A549 (cell line): ENCODE results near the gene EFTUD2. TPM values are rescaled to one million over a fixed set of nuclear protein-coding genes. Genes with fewer than 3 reads are reported as not detected.

Experiments used
- ATAC-seq, 2 experiments: fragments of 200-7000 bp in 1 of 2; fragments of >200 bp in 1 of 2; cut with Nextera tagmentation in 1 of 2; cut with Tn5 transposase in 1 of 2; 3 replicates each; pipeline versions ENCODE4 v1.8.0 to v1.9.1; 2018 to 2020; ENCODE audit warnings: mild to moderate bottlenecking in 1 of 2, moderate library complexity in 1 of 2
- CTCF ChIA-PET: fragments of 300-600 bp; sonication (Branson Sonifier 250); formaldehyde crosslinking; extraction: SDS; loops from one replicate; lab custom pipeline; 2021; ENCODE audit warnings: antibody characterized with exemption, inconsistent platforms; lab: Yijun Ruan, JAX
- POLR2A ChIA-PET: fragments of 350-600 bp; formaldehyde crosslinking; extraction: SDS; loops from one replicate; lab custom pipeline; 2021; ENCODE audit warnings: antibody characterized with exemption, inconsistent platforms; lab: Yijun Ruan, JAX
- DNase-seq, 2 experiments: peaks; one replicate each; pipeline versions ENCODE4 v3.0.0 to v3.0.0-alpha.2; 2011 to 2016; ENCODE audit warnings: low read depth in 1 of 2, low spot score in 1 of 2
- FAIRE-seq: peaks from 2 replicates; lab custom pipeline; 2011; peaks lifted over from hg19 to GRCh38; lab: Jason Lieb, UNC
- H3K27ac ChIP-seq, 2 experiments: fragments of >200 bp; sonication (Bioruptor Twin); formaldehyde crosslinking; 3 replicates each; pipeline ENCODE4 v1.5.1; 2016 to 2017
- H3K4me1 ChIP-seq: fragments of >200 bp; sonication (Bioruptor Twin); formaldehyde crosslinking; 3 replicates; pipeline ENCODE4 v1.6.1; 2016
- H3K4me2 ChIP-seq: fragments of >200 bp; sonication (Bioruptor Twin); formaldehyde crosslinking; 3 replicates; pipeline ENCODE4 v1.6.1; 2016
- H3K4me3 ChIP-seq: fragments of >200 bp; sonication (Bioruptor Twin); formaldehyde crosslinking; 3 replicates; pipeline ENCODE4 v1.5.1; 2016
- H3K9me3 ChIP-seq: fragments of >200 bp; sonication (Bioruptor Twin); formaldehyde crosslinking; 3 replicates; pipeline ENCODE4 v1.6.1; 2016
- ATOH8 ChIP-seq: fragments of 250-450 bp; sonication (Bioruptor Pico); IDR thresholded peaks from 2 replicates; pipeline ENCODE4 v1.5.0; 2020; ENCODE audit warnings: low read depth, mild to moderate bottlenecking, moderate library complexity
- BCL3 ChIP-seq: fragments of >200 bp; sonication (Bioruptor Twin); formaldehyde crosslinking; IDR thresholded peaks from 3 replicates; pipeline ENCODE4 v1.6.1; 2016
- CBX2 ChIP-seq: fragments of 200-600 bp; sonication (generic); IDR thresholded peaks from 2 replicates; pipeline ENCODE4 v1.6.1; 2016; ENCODE audit warnings: low read depth, mild to moderate bottlenecking, borderline replicate concordance
- CBX8 ChIP-seq: fragments of 200-600 bp; sonication (generic); IDR thresholded peaks from 2 replicates; pipeline ENCODE4 v1.6.1; 2016
- CEBPB ChIP-seq, 2 experiments: fragments of >200 bp in 1 of 2; sonication (Bioruptor Twin) in 1 of 2; formaldehyde crosslinking in 1 of 2; IDR thresholded peaks; 2 replicates each; pipeline ENCODE4 v1.6.1; 2012 to 2016
- CHD2 ChIP-seq: fragments of 150-350 bp; IDR thresholded peaks from 2 replicates; pipeline ENCODE4 v1.6.1; 2014; ENCODE audit warnings: low read length; ENCODE audit not compliant: partially characterized antibody
- CHD4 ChIP-seq: fragments of 200-600 bp; sonication (generic); IDR thresholded peaks from 2 replicates; pipeline ENCODE4 v1.6.1; 2016; ENCODE audit warnings: antibody characterized with exemption, mild to moderate bottlenecking, borderline replicate concordance
- EHF ChIP-seq: fragments of 250-450 bp; sonication (Bioruptor Pico); IDR thresholded peaks from 2 replicates; pipeline ENCODE4 v1.5.0; 2020; ENCODE audit warnings: mild to moderate bottlenecking
- EHMT2 ChIP-seq: fragments of 200-600 bp; sonication (generic); IDR thresholded peaks from 2 replicates; pipeline ENCODE4 v1.6.1; 2016; ENCODE audit warnings: antibody characterized with exemption, low read depth, mild to moderate bottlenecking, moderate library complexity
- ELK1 ChIP-seq: fragments of 150-350 bp; IDR thresholded peaks from 2 replicates; pipeline ENCODE4 v1.6.1; 2014; ENCODE audit warnings: low read depth, mild to moderate bottlenecking, low read length
- ESRRA ChIP-seq: fragments of 150-350 bp; IDR thresholded peaks from 2 replicates; pipeline ENCODE4 v1.6.1; 2014; ENCODE audit warnings: mild to moderate bottlenecking, low read length, borderline replicate concordance
- FOSL2 ChIP-seq, 2 experiments: fragments of 450-650 bp in 1 of 2; fragments of >200 bp in 1 of 2; sonication (Bioruptor Twin) in 1 of 2; formaldehyde crosslinking; IDR thresholded peaks; 2 replicates each; pipeline versions ENCODE4 v1.5.0 to v1.6.1; 2016 to 2020; ENCODE audit warnings: mild to moderate bottlenecking in 1 of 2, moderate library complexity in 1 of 2
- FOXS1 ChIP-seq: fragments of 250-450 bp; sonication (Bioruptor Pico); IDR thresholded peaks from 2 replicates; pipeline ENCODE4 v1.5.0; 2020; ENCODE audit warnings: mild to moderate bottlenecking, moderate library complexity
- GATA3 ChIP-seq: IDR thresholded peaks from 2 replicates; pipeline ENCODE4 v1.6.1; 2012; ENCODE audit warnings: borderline replicate concordance
- HDAC2 ChIP-seq: fragments of 200-600 bp; sonication (generic); IDR thresholded peaks from 2 replicates; pipeline ENCODE4 v1.6.1; 2016
- HES2 ChIP-seq: fragments of >200 bp; sonication (Bioruptor Twin); formaldehyde crosslinking; IDR thresholded peaks from 2 replicates; pipeline ENCODE4 v1.6.1; 2016
- HEYL ChIP-seq: fragments of 250-450 bp; sonication (Bioruptor Pico); IDR thresholded peaks from 2 replicates; pipeline ENCODE4 v1.8.0; 2021; ENCODE audit warnings: mild to moderate bottlenecking, moderate library complexity
- HOXA7 ChIP-seq: fragments of 250-450 bp; sonication (Bioruptor Pico); IDR thresholded peaks from 2 replicates; pipeline ENCODE4 v1.5.0; 2020; ENCODE audit warnings: mild to moderate bottlenecking, moderate library complexity
- HOXB13 ChIP-seq: fragments of 250-450 bp; sonication (Bioruptor Pico); IDR thresholded peaks from 2 replicates; pipeline ENCODE4 v1.5.0; 2020; ENCODE audit warnings: low read depth, mild to moderate bottlenecking, moderate library complexity
- HOXB5 ChIP-seq: fragments of 250-450 bp; sonication (Bioruptor Pico); IDR thresholded peaks from 2 replicates; pipeline ENCODE4 v1.5.0; 2020; ENCODE audit warnings: mild to moderate bottlenecking, moderate library complexity
- JUN ChIP-seq, 2 experiments: fragments of >200 bp; sonication (Bioruptor Twin); formaldehyde crosslinking; IDR thresholded peaks; 2 replicates in 1 of 2; 3 replicates in 1 of 2; pipeline ENCODE4 v1.6.1; 2016 to 2017
- JUNB ChIP-seq: fragments of >200 bp; sonication (Bioruptor Twin); formaldehyde crosslinking; IDR thresholded peaks from 2 replicates; pipeline ENCODE4 v1.6.1; 2016
- KDM1A ChIP-seq: fragments of 200-600 bp; sonication (generic); IDR thresholded peaks from 2 replicates; pipeline ENCODE4 v1.6.1; 2016; ENCODE audit warnings: low read depth, mild to moderate bottlenecking
- MAFK ChIP-seq: fragments of 450-650 bp; IDR thresholded peaks from 2 replicates; pipeline ENCODE4 v1.6.1; 2014; ENCODE audit not compliant: partially characterized antibody
- MAZ ChIP-seq: fragments of 150-350 bp; IDR thresholded peaks from 2 replicates; pipeline ENCODE4 v1.6.1; 2014; ENCODE audit warnings: antibody characterized with exemption, low read depth, low read length, borderline replicate concordance
- MYC ChIP-seq: IDR thresholded peaks from 2 replicates; pipeline ENCODE4 v1.6.1; 2012; ENCODE audit warnings: mild to moderate bottlenecking, inconsistent platforms, low read length, improper control_type of control experiment, borderline replicate concordance
- NPAS2 ChIP-seq: fragments of 250-450 bp; sonication (Bioruptor Pico); IDR thresholded peaks from 2 replicates; pipeline ENCODE4 v1.8.0; 2022; ENCODE audit warnings: mild to moderate bottlenecking, moderate library complexity, borderline replicate concordance
- NR3C1 ChIP-seq: fragments of >200 bp; sonication (Bioruptor Twin); formaldehyde crosslinking; IDR thresholded peaks from 3 replicates; pipeline ENCODE4 v1.6.1; 2017
- PHF8 ChIP-seq: fragments of 200-600 bp; sonication (generic); IDR thresholded peaks from 2 replicates; pipeline ENCODE4 v1.6.1; 2016; ENCODE audit warnings: low read depth, mild to moderate bottlenecking, antibody characterized with exemption, moderate library complexity, borderline replicate concordance
- POLR2AphosphoS2 ChIP-seq: conservative IDR thresholded peaks from 2 replicates; pipeline ENCODE4 v1.6.1; 2012; ENCODE audit warnings: low read length, improper control_type of control experiment, inconsistent platforms
- RAD21 ChIP-seq, 2 experiments: fragments of >200 bp in 1 of 2; sonication (Bioruptor Twin) in 1 of 2; formaldehyde crosslinking in 1 of 2; IDR thresholded peaks in 1 of 2; conservative IDR thresholded peaks in 1 of 2; 2 replicates in 1 of 2; 3 replicates in 1 of 2; pipeline ENCODE4 v1.6.1; 2012 to 2018; ENCODE audit warnings: inconsistent platforms in 1 of 2
- RFX5 ChIP-seq: fragments of 450-650 bp; IDR thresholded peaks from 2 replicates; pipeline ENCODE4 v1.7.1; 2014; ENCODE audit warnings: antibody characterized with exemption, mild to moderate bottlenecking, moderate library complexity
- RNF2 ChIP-seq: fragments of 200-600 bp; sonication (generic); IDR thresholded peaks from 2 replicates; pipeline ENCODE4 v1.6.1; 2016; ENCODE audit warnings: low read depth, mild to moderate bottlenecking, antibody characterized with exemption, moderate library complexity, borderline replicate concordance
- TP53 ChIP-seq: fragments of 250-450 bp; sonication (Bioruptor Pico); IDR thresholded peaks from 2 replicates; pipeline ENCODE4 v1.5.0; 2021; ENCODE audit warnings: mild to moderate bottlenecking, moderate library complexity
- USF2 ChIP-seq: fragments of 450-650 bp; IDR thresholded peaks from 2 replicates; pipeline ENCODE4 v1.6.1; 2014; ENCODE audit warnings: antibody characterized with exemption
- ZFP36 ChIP-seq: fragments of 450-650 bp; IDR thresholded peaks from 2 replicates; pipeline ENCODE4 v1.6.1; 2014; ENCODE audit warnings: borderline replicate concordance; ENCODE audit not compliant: partially characterized antibody
- ZNF302 ChIP-seq: fragments of 250-450 bp; sonication (Bioruptor Pico); IDR thresholded peaks from 2 replicates; pipeline ENCODE4 v1.9.0; 2021; ENCODE audit warnings: inconsistent platforms, mild to moderate bottlenecking, moderate library complexity
- WGBS: methylation state at CpG from one replicate; pipeline ENCODE4 v1.1.6; 2017; ENCODE audit errors: missing lambda C conversion rate; 5-methylcytosine and 5-hydroxymethylcytosine counted together
- polyA plus RNA-seq, 4 experiments: library from polyadenylated mRNA; depleted of rRNA in 3 of 4; stranded (reverse); fragments of >200 nt; fragmentation: RNase III in 1 of 4; extraction: RNeasy Plus Mini Kit Qiagen cat#74134 plus additional on column Dnase treatment in 1 of 4; gene quantifications; 2 replicates in 3 of 4; 3 replicates in 1 of 4; pipeline ENCODE4 v1.2.3, GENCODE V29; 2011 to 2017

EFTUD2 gene
- polyA plus RNA-seq, 2 of the 4 experiments (the other 2 are of a cell fraction), result 224 to 353 TPM

GRCh38 chr17:44865231-44865660 lies 34.0 kb downstream of the EFTUD2 start:
- no peaks in the 10 kb centered on the region for H3K9me3 ChIP-seq
- ChIA-PET POLR2A (no interaction called here), CTCF (interaction anchor here (0.6 to 45.1 kb wide), 41 partner anchors 14 to 270 kb away, joined by 3 to 1787 read pairs (median 8); partner anchors contain the start of genes ADAM11, EFTUD2, GFAP and HIGD1B)
- ATAC-seq (peak; percentile 80 to 88), DNase-seq (peak; percentile 82 to 88), FAIRE-seq (no peak)
- WGBS, result 38% methylated on average over 1 of the region's 1 CpG
- H3K27ac ChIP-seq, result no peak overlapping the region
- H3K4me3 ChIP-seq, result no peak overlapping the region
- H3K4me2 ChIP-seq, result no peak overlapping the region
- H3K4me1 ChIP-seq, result no peaks in the 10 kb centered on the region
- TF ChIP-seq FOSL2 (IDR thresholded peaks at IDR 0.05), result no peak
- no peak for TF ChIP-seq FOSL2 (CRISPR knock-in tag; IDR thresholded peaks at IDR 0.05)
- TF ChIP-seq CHD4, result no peak
- no peak for TF ChIP-seq CHD2
- no peak for TF ChIP-seq HOXB13 (CRISPR knock-in tag)
- no peak for TF ChIP-seq GATA3
- no peak for TF ChIP-seq CEBPB (IDR thresholded peaks at IDR 0.05)
- no peak; the same call in 1 of the 2 replicates for TF ChIP-seq POLR2AphosphoS2
- no peak for TF ChIP-seq ELK1
- no peak for TF ChIP-seq TP53 (CRISPR knock-in tag)
- TF ChIP-seq ESRRA, result no peak
- no peak for TF ChIP-seq CBX2
- no peak for TF ChIP-seq RFX5
- TF ChIP-seq CBX8, result no peak
- no peak for TF ChIP-seq KDM1A
- TF ChIP-seq HOXA7 (CRISPR knock-in tag), result no peak
- TF ChIP-seq MAFK, result no peak
- TF ChIP-seq MYC, result no peak
- TF ChIP-seq ZNF302 (CRISPR knock-in tag), result no peak
- no peak for TF ChIP-seq RNF2
- no peak for TF ChIP-seq EHF (CRISPR knock-in tag)
- no peak for TF ChIP-seq HEYL (CRISPR knock-in tag)
- TF ChIP-seq NPAS2 (CRISPR knock-in tag), result no peak
- TF ChIP-seq HES2, result no peak
- TF ChIP-seq HOXB5 (CRISPR knock-in tag), result 0 out of 2 replicates have a peak, but pooled peaks have one; percentile 58
- no peak for TF ChIP-seq NR3C1
- TF ChIP-seq ATOH8 (CRISPR knock-in tag), result no peak
- TF ChIP-seq HDAC2, result no peak
- no peak for TF ChIP-seq BCL3
- no peak for TF ChIP-seq EHMT2
- TF ChIP-seq JUN (IDR thresholded peaks at IDR 0.05), result 0 out of 5 replicates have a peak, but pooled peaks of 1 of the 2 experiments have one; percentile 37
- no peak for TF ChIP-seq PHF8
- TF ChIP-seq USF2, result no peak
- TF ChIP-seq RAD21 (conservative IDR thresholded peaks at IDR 0.05 in 1 of 2, IDR thresholded peaks at IDR 0.05 in 1 of 2), result peak; percentile 77 to 78
- TF ChIP-seq JUNB, result no peak
- TF ChIP-seq MAZ, result no peak
- TF ChIP-seq ZFP36, result no peak
- TF ChIP-seq FOXS1 (CRISPR knock-in tag), result no peak
